ENCODE data around the gene CCDC12.

GRCh38 chr3:46998852-46999515 is 22.4 kb upstream of the CCDC12 start:
- TF ChIP-seq CTCF (IDR thresholded peaks at IDR 0.05) (no peak), POLR2A (IDR thresholded peaks at IDR 0.05) (no peak)

Measured in thyroid gland (tissue), 4 donors.